Dendritic cell treated with granulocyte-macrophage colony-stimulating factor and Interleukin-4, amounts not matched to agents 40 ng/mL and 50 ng/mL, for 4 days (primary cell): ENCODE data around the gene OLA1.

Experiments used
- H3K27ac Mint-ChIP-seq: one replicate; pipeline ENCODE4 v1.8.0; 2022; ENCODE audit warnings: mild to moderate bottlenecking, mixed read lengths
- H3K27me3 Mint-ChIP-seq: one replicate; pipeline ENCODE4 v1.8.0; 2022; ENCODE audit warnings: mild to moderate bottlenecking, mixed read lengths
- H3K36me3 Mint-ChIP-seq: one replicate; pipeline ENCODE4 v1.8.0; 2022; ENCODE audit warnings: low read depth, mixed read lengths
- H3K4me1 Mint-ChIP-seq: one replicate; pipeline ENCODE4 v1.8.0; 2022; ENCODE audit warnings: low read depth, mixed read lengths
- H3K4me3 Mint-ChIP-seq: one replicate; pipeline ENCODE4 v1.8.0; 2022; ENCODE audit warnings: mild to moderate bottlenecking, moderate library complexity, mixed read lengths
- H3K9me3 Mint-ChIP-seq: one replicate; pipeline ENCODE4 v1.8.0; 2022; ENCODE audit warnings: mixed read lengths
- intact Hi-C: fragments of 100-400 bp; cut with micrococcal nuclease; formaldehyde crosslinking; loops from one replicate; pipeline ENCODE4 v1.15.0; 2022

OLA1 gene

DNA sequence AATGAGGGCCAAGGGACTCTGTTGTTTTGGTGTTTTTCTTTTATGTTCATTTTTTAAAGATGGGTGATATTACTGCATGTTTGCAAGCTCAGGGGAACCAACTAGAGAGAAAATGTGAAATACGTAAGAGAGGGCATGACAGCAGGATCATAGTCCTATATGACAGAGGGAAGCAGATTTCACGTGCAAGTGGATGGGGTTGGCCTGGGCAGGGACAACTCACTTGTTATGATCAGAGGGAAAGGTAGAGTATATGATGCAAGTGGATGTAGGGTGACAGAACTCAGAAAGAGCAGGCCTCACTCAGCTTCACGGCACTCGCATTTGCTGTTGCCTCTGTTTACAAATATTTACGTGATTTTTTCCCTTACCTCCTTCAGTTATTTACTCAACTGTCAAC is 67.0 kb downstream of the OLA1 start:
- no peak overlapping the region for H3K27ac Mint-ChIP-seq
- intact Hi-C loops, result no loop called here
- no peak overlapping the region for H3K4me3 Mint-ChIP-seq
- H3K4me1 Mint-ChIP-seq, result peaks cover 25% of the 10 kb centered on the region
- H3K9me3 Mint-ChIP-seq, result no peaks in the 10 kb centered on the region
- H3K27me3 Mint-ChIP-seq, result no peaks in the 10 kb centered on the region
- H3K36me3 Mint-ChIP-seq, result peaks cover 11% of the 10 kb centered on the region

DNA sequence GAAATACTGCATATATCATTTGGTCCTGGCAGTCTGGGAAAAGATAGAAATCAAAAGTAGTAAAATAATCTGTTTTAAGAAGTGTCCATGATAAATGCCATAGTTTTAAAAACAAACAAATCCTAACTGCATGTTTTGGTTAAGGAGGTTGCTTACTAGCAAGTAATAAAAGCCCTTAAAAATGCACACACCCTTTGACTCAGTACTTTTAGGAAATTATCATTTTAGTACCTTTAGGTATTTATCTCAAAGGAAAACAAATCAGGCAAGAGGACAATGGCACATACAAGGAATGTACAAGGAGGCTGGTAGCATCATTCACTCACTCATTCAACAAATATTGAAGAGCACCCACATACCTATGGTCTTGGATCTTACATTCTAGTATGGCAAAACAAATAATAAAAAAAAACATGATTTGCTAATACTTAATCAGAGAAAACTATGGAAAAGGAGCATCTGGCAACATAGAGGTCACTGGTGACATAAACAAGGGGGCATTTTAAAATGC is 67.6 kb downstream of the OLA1 start:
- H3K27ac Mint-ChIP-seq, result no peak overlapping the region
- no peaks in the 10 kb centered on the region for H3K27me3 Mint-ChIP-seq
- peaks cover under 1% of the 10 kb centered on the region for H3K9me3 Mint-ChIP-seq
- peaks cover 11% of the 10 kb centered on the region for H3K36me3 Mint-ChIP-seq
- intact Hi-C loops, result no loop called here
- H3K4me3 Mint-ChIP-seq, result no peak overlapping the region
- peaks cover 25% of the 10 kb centered on the region for H3K4me1 Mint-ChIP-seq

- Mint-ChIP-seq H3K9me3 (peaks cover 6% of the 10 kb centered on the region), H3K36me3 (peaks cover 14% of the 10 kb centered on the region), H3K27me3 (no peaks in the 10 kb centered on the region), H3K4me1 (peaks cover 25% of the 10 kb centered on the region), H3K27ac (no peak overlapping the region), H3K4me3 (no peak overlapping the region)
- intact Hi-C loops, result no loop called here
Observed at GRCh38 chr2:174180165-174180724, 68.1 kb downstream of the OLA1 start.

- Mint-ChIP-seq H3K36me3 (peaks cover 39% of the 10 kb centered on the region), H3K27me3 (no peaks in the 10 kb centered on the region), H3K4me1 (peaks cover 13% of the 10 kb centered on the region), H3K4me3 (no peak overlapping the region), H3K27ac (no peak overlapping the region), H3K9me3 (peaks cover 34% of the 10 kb centered on the region)
- intact Hi-C loops, result no loop called here
Observed at GRCh38 chr2:174177316-174177890, 70.9 kb downstream of the OLA1 start.

GRCh38 chr2:174176898-174177297 is 71.4 kb downstream of the OLA1 start:
- H3K36me3 Mint-ChIP-seq, result peaks cover 43% of the 10 kb centered on the region
- H3K4me3 Mint-ChIP-seq, result no peak overlapping the region

DNA sequence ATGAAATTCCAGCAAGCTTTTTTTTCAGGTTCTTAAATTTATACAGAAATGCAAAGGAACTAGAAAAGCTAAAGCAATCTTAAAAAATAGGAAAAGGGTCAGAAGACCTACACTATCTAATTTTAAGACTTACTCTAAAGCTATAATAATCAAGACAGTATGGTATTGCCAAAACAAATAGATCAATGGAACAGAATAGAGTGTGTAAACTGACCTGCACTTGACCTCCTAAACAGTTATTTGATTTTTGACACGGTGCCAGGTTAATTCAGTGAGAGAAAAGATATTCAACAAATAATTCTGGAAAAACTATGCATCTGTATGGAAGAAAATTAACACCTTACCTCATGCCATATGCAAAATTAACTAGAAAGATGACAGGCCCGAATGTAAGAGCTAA is 73.6 kb downstream of the OLA1 start:
- no peak overlapping the region for H3K4me3 Mint-ChIP-seq
- H3K27me3 Mint-ChIP-seq, result no peaks in the 10 kb centered on the region
- H3K27ac Mint-ChIP-seq, result no peak overlapping the region
- intact Hi-C loops, result no loop called here
- H3K36me3 Mint-ChIP-seq, result peaks cover 48% of the 10 kb centered on the region
- no peaks in the 10 kb centered on the region for H3K4me1 Mint-ChIP-seq
- peaks cover 60% of the 10 kb centered on the region for H3K9me3 Mint-ChIP-seq

More at GRCh38 chr2:174176898-174177297, 71.4 kb downstream of the OLA1 start:
- intact Hi-C loops, result no loop called here
- H3K4me1 Mint-ChIP-seq, result peaks cover 10% of the 10 kb centered on the region
- H3K27ac Mint-ChIP-seq, result no peak overlapping the region
- H3K9me3 Mint-ChIP-seq, result peaks cover 39% of the 10 kb centered on the region
- no peaks in the 10 kb centered on the region for H3K27me3 Mint-ChIP-seq

- Mint-ChIP-seq H3K36me3 (peaks cover 65% of the 10 kb centered on the region), H3K4me1 (no peaks in the 10 kb centered on the region), H3K27me3 (no peaks in the 10 kb centered on the region), H3K4me3 (no peak overlapping the region), H3K9me3 (peaks cover 78% of the 10 kb centered on the region), H3K27ac (no peak overlapping the region)
- intact Hi-C loops, result no loop called here
Observed at GRCh38 chr2:174172802-174173355, 75.5 kb downstream of the OLA1 start.

GRCh38 chr2:174171686-174172445 is 76.5 kb downstream of the OLA1 start:
- peaks cover 65% of the 10 kb centered on the region for H3K36me3 Mint-ChIP-seq
- no peak overlapping the region for H3K27ac Mint-ChIP-seq
- H3K4me3 Mint-ChIP-seq, result no peak overlapping the region
- H3K4me1 Mint-ChIP-seq, result no peaks in the 10 kb centered on the region
- peaks cover 80% of the 10 kb centered on the region for H3K9me3 Mint-ChIP-seq
- H3K27me3 Mint-ChIP-seq, result no peaks in the 10 kb centered on the region
- intact Hi-C loops, result no loop called here

DNA sequence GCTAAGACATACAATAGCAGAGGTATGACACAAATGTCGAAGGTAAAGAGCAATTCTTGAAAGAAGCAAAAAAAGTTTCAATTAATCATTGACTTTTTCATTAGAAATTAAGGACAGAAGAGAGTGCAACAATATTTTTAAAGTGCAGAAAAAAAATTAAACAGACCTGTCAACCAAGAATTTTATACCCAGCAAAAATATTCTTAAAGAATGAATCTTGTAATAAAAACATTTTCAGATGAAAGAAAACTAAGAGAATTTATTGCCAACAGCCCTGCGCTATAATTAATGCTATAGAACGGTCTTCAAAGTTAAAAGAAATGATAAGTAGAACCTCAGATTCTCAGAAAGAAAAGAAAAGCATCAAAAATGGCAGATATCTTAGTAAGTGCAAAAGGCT is 79.0 kb downstream of the OLA1 start:
- intact Hi-C loops, result no loop called here
- H3K9me3 Mint-ChIP-seq, result peaks cover 71% of the 10 kb centered on the region
- no peak overlapping the region for H3K4me3 Mint-ChIP-seq
- H3K4me1 Mint-ChIP-seq, result no peaks in the 10 kb centered on the region
- no peak overlapping the region for H3K27ac Mint-ChIP-seq
- H3K36me3 Mint-ChIP-seq, result peaks cover 55% of the 10 kb centered on the region
- H3K27me3 Mint-ChIP-seq, result no peaks in the 10 kb centered on the region

DNA sequence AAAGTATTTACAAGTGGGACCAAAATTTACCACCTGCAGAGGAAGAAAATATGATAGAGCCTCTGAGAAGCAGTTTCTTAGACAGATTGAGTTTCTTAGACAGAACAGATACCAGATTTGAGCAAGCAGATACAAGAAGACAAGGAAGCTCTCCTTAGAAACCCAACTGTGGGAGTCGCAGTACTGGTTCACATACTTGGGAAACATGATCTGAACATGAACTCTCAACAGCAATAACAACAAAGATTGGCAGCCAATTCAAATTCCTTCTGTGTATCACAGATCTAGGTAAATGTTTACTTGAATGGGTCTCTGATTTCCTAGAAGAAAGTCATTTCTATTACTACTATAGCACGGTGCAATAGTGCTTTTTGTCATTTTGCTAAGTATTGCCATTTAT is 82.1 kb downstream of the OLA1 start:
- no peak overlapping the region for H3K4me3 Mint-ChIP-seq
- no peaks in the 10 kb centered on the region for H3K4me1 Mint-ChIP-seq
- H3K27me3 Mint-ChIP-seq, result no peaks in the 10 kb centered on the region
- H3K36me3 Mint-ChIP-seq, result peaks cover 35% of the 10 kb centered on the region
- peaks cover 46% of the 10 kb centered on the region for H3K9me3 Mint-ChIP-seq
- H3K27ac Mint-ChIP-seq, result no peak overlapping the region
- intact Hi-C loops, result no loop called here

DNA sequence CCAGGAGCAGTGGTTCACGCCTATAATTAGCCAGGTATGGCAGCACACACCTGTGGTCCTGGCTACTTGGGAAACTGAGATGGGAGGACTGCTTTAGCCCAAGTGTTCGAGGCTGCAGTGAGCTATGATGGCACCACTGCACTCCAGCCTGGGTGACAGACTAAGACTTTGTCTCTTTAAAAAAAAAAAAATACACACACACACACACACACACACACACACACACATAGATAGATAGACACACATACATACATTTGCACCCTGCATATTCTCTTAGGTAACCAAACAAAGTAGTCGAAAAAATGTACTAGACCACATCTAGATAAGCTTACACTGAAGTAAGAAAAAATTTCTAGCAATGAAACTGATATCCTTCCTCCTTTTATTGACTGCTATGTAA is 86.8 kb downstream of the OLA1 start:
- no peaks in the 10 kb centered on the region for H3K27me3 Mint-ChIP-seq
- H3K9me3 Mint-ChIP-seq, result peaks cover 12% of the 10 kb centered on the region
- intact Hi-C loops, result no loop called here
- peaks cover 13% of the 10 kb centered on the region for H3K36me3 Mint-ChIP-seq
- H3K27ac Mint-ChIP-seq, result no peak overlapping the region
- H3K4me3 Mint-ChIP-seq, result no peak overlapping the region
- peaks cover 6% of the 10 kb centered on the region for H3K4me1 Mint-ChIP-seq

DNA sequence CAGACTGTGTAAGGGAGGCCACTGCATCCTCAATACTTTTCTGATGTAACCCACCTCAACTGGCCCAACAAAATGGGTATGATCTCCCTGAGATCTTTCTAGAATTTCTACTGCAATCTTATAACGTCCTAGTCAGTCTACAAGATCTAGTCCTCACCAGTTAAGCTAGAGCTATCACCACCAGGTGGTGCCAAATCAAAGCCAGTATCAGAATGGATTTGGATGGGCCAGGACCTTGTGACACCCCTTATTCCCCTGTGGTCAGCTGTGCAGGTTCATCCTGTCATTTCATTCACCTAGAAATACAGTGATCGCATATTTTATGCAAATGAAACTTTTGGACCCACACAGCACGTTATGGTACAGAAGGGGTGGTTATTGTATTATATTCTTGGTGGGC is 90.3 kb downstream of the OLA1 start:
- intact Hi-C loops, result loop anchor here (1.0 kb wide), 1 partner anchor 183 kb away; no protein-coding TSS in a partner anchor

GRCh38 chr2:174157053-174157452 is 91.3 kb downstream of the OLA1 start:
- H3K4me1 Mint-ChIP-seq, result peaks cover 25% of the 10 kb centered on the region
- H3K27me3 Mint-ChIP-seq, result no peaks in the 10 kb centered on the region
- no peak overlapping the region for H3K27ac Mint-ChIP-seq
- no peak overlapping the region for H3K4me3 Mint-ChIP-seq
- H3K36me3 Mint-ChIP-seq, result peaks cover 13% of the 10 kb centered on the region
- no peaks in the 10 kb centered on the region for H3K9me3 Mint-ChIP-seq
- intact Hi-C loops, result no loop called here

More for the DNA sequence above, 90.3 kb downstream of the OLA1 start:
- Mint-ChIP-seq H3K27me3 (no peaks in the 10 kb centered on the region), H3K4me3 (no peak overlapping the region), H3K4me1 (peaks cover 20% of the 10 kb centered on the region), H3K36me3 (peaks cover 15% of the 10 kb centered on the region), H3K27ac (no peak overlapping the region), H3K9me3 (no peaks in the 10 kb centered on the region)
